CD4-positive, alpha-beta T cell (primary cell): ENCODE measurements around the gene JMJD6. TPM values are rescaled to one million over a fixed set of nuclear protein-coding genes. Genes with fewer than 3 reads are reported as not detected.

Experiments
- ATAC-seq: fragments of 200-7000 bp; cut with Tn5 transposase; one replicate; pipeline ENCODE4 v1.10.0; 2022; ENCODE audit warnings: mild to moderate bottlenecking; ENCODE audit not compliant: poor library complexity
- CTCF ChIA-PET: fragments of 350-600 bp; sonication (Branson Sonifier 250); formaldehyde crosslinking; loops from one replicate; lab custom pipeline; 2021; ENCODE audit warnings: antibody characterized with exemption, inconsistent platforms; lab: Charles Lee
- POLR2A ChIA-PET: fragments of 350-600 bp; sonication (Branson Sonifier 250); formaldehyde crosslinking; loops from one replicate; lab custom pipeline; 2021; ENCODE audit warnings: antibody characterized with exemption, inconsistent platforms; lab: Charles Lee
- DNase-seq, 14 experiments: peaks; one replicate each; pipeline ENCODE4 v3.0.0-alpha.2; 2013 to 2020; ENCODE audit warnings: mixed read lengths in 2 of 14
- H3K27ac ChIP-seq, 2 donors: one replicate each; pipeline versions ENCODE4 v1.5.1 to v1.7.0; 2013; ENCODE audit warnings: low read length in 2 of 2, low read depth in 1 of 2, mild to moderate bottlenecking in 1 of 2
- H3K27me3 ChIP-seq, 2 experiments: 1 replicate in 1 of 2; 2 replicates in 1 of 2; pipeline versions ENCODE4 v1.6.1 to v1.7.0; 2013; ENCODE audit warnings: low read length in 2 of 2, control low read depth in 1 of 2, mild to moderate bottlenecking in 1 of 2, moderate library complexity in 1 of 2; ENCODE audit not compliant: insufficient read depth in 2 of 2, control insufficient read depth in 1 of 2
- H3K36me3 ChIP-seq: one replicate; pipeline ENCODE4 v1.6.1; 2013; ENCODE audit warnings: low read length, control low read depth; ENCODE audit not compliant: insufficient read depth
- H3K4me1 ChIP-seq: one replicate; pipeline ENCODE4 v1.6.1; 2013; ENCODE audit warnings: low read length, control low read depth; ENCODE audit not compliant: insufficient read depth
- H3K4me3 ChIP-seq: one replicate; pipeline ENCODE4 v1.5.1; 2013; ENCODE audit warnings: mild to moderate bottlenecking, low read length, moderate library complexity
- H3K9me3 ChIP-seq, 2 experiments: 1 replicate in 1 of 2; 2 replicates in 1 of 2; pipeline versions ENCODE4 v1.6.1 to v1.7.0; 2013; ENCODE audit warnings: low read length in 2 of 2, mild to moderate bottlenecking in 2 of 2, control low read depth in 1 of 2, moderate library complexity in 1 of 2; ENCODE audit not compliant: control insufficient read depth in 1 of 2, insufficient read depth in 1 of 2
- H3K27ac Mint-ChIP-seq: one replicate; pipeline ENCODE4 v1.8.0; 2020; ENCODE audit warnings: mixed read lengths
- H3K27me3 Mint-ChIP-seq: one replicate; pipeline ENCODE4 v1.8.0; 2021; ENCODE audit warnings: mixed read lengths
- H3K36me3 Mint-ChIP-seq: one replicate; pipeline ENCODE4 v1.8.0; 2021; ENCODE audit warnings: low read depth, mixed read lengths
- H3K4me1 Mint-ChIP-seq: one replicate; pipeline ENCODE4 v1.8.0; 2021; ENCODE audit warnings: low read depth, mixed read lengths
- H3K4me3 Mint-ChIP-seq: one replicate; pipeline ENCODE4 v1.8.0; 2020; ENCODE audit warnings: mild to moderate bottlenecking, mixed read lengths
- H3K9me3 Mint-ChIP-seq: one replicate; pipeline ENCODE4 v1.8.0; 2020; ENCODE audit warnings: mixed read lengths
- intact Hi-C, 2 experiments: fragments of 100-400 bp; cut with DNase I in 1 of 2; cut with micrococcal nuclease in 1 of 2; formaldehyde crosslinking; loops; one replicate each; pipeline versions ENCODE4 v1.15.1 to v1.9.0; 2023 to 2025; cut with DNase I, micrococcal nuclease
- total RNA-seq, 174 experiments: library from RNA in 2 of 174; stranded (reverse) in 2 of 174; gene quantifications; one replicate each; pipeline ENCODE4 v1.2.3 and lab custom pipeline; 2021 to 2026
- TF ChIP-seq, protein P1 (sequence below): fragments of 200-600 bp; IDR thresholded peaks from one replicate; pipeline ENCODE4 v1.8.0; 2022; ENCODE audit warnings: antibody characterized with exemption, mild to moderate bottlenecking

JMJD6 gene
- total RNA-seq, 2 experiments from 2014 or later = 133 to 134 TPM

GRCh38 chr17:76671123-76671911 is 55.1 kb downstream of the JMJD6 start:
- no peaks in the 10 kb centered on the region for H3K36me3 ChIP-seq
- H3K36me3 Mint-ChIP-seq = no peaks in the 10 kb centered on the region
- H3K27ac ChIP-seq = peak overlapping the region; percentile 72 to 81
- ATAC-seq (peak; percentile 98), DNase-seq (peak; percentile 95 to 100 (median 98))
- ChIA-PET CTCF (interaction anchor here (0.9 to 3.7 kb wide), 6 partner anchors 8 to 148 kb away, joined by 3 to 20 read pairs (median 7); no protein-coding TSS in a partner anchor), POLR2A (interaction anchor here (0.6 to 3.4 kb wide), 28 partner anchors 10 to 1287 kb away, joined by 3 to 19 read pairs (median 4); partner anchors contain the start of genes JMJD6, METTL23, MFSD11 and SRSF2)
- H3K9me3 ChIP-seq = no peaks in the 10 kb centered on the region
- peak overlapping the region; percentile 93 for H3K27ac Mint-ChIP-seq
- peak overlapping the region; percentile 69 for H3K4me3 ChIP-seq
- peak overlapping the region; percentile 88 for H3K4me3 Mint-ChIP-seq
- TF ChIP-seq, protein P1, sequence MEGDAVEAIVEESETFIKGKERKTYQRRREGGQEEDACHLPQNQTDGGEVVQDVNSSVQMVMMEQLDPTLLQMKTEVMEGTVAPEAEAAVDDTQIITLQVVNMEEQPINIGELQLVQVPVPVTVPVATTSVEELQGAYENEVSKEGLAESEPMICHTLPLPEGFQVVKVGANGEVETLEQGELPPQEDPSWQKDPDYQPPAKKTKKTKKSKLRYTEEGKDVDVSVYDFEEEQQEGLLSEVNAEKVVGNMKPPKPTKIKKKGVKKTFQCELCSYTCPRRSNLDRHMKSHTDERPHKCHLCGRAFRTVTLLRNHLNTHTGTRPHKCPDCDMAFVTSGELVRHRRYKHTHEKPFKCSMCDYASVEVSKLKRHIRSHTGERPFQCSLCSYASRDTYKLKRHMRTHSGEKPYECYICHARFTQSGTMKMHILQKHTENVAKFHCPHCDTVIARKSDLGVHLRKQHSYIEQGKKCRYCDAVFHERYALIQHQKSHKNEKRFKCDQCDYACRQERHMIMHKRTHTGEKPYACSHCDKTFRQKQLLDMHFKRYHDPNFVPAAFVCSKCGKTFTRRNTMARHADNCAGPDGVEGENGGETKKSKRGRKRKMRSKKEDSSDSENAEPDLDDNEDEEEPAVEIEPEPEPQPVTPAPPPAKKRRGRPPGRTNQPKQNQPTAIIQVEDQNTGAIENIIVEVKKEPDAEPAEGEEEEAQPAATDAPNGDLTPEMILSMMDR = no peak
- no peaks in the 10 kb centered on the region for H3K27me3 Mint-ChIP-seq
- no peaks in the 10 kb centered on the region for H3K9me3 Mint-ChIP-seq
- H3K4me1 Mint-ChIP-seq = peaks cover 35% of the 10 kb centered on the region
- intact Hi-C loops = loop anchor here (2.0 to 5.0 kb wide), 3 partner anchors 56 to 157 kb away; partner anchors contain the start of genes JMJD6 (in 2 of the 2) and METTL23 (in 2 of the 2)
- H3K27me3 ChIP-seq = no peaks in the 10 kb centered on the region
- H3K4me1 ChIP-seq = peaks cover 30% of the 10 kb centered on the region

- H3K27me3 Mint-ChIP-seq = no peaks in the 10 kb centered on the region
- H3K4me1 Mint-ChIP-seq = peaks cover 35% of the 10 kb centered on the region
- no peaks in the 10 kb centered on the region for H3K9me3 Mint-ChIP-seq
- intact Hi-C loops = loop anchor here (2.0 to 5.0 kb wide), 3 partner anchors 57 to 156 kb away; partner anchors contain the start of genes JMJD6 (in 2 of the 2) and METTL23 (in 2 of the 2)
- Histone ChIP-seq H3K4me1 (peaks cover 30% of the 10 kb centered on the region), H3K27ac (peak overlapping the region; percentile 72 to 81), H3K36me3 (no peaks in the 10 kb centered on the region), H3K4me3 (no peak overlapping the region), H3K9me3 (no peaks in the 10 kb centered on the region), H3K27me3 (no peaks in the 10 kb centered on the region)
- H3K36me3 Mint-ChIP-seq = no peaks in the 10 kb centered on the region
- POLR2A ChIA-PET = interaction anchor here (0.7 to 3.4 kb wide), 15 partner anchors 9 to 156 kb away, joined by 3 to 19 read pairs (median 7); partner anchors contain the start of genes JMJD6, METTL23, MFSD11 and SRSF2
- ATAC-seq (no peak), DNase-seq (peak in 2 of 14 experiments; percentile 19 to 37)
- TF ChIP-seq, protein P1 = no peak
- H3K4me3 Mint-ChIP-seq = peak overlapping the region; percentile 88
- peak overlapping the region; percentile 93 for H3K27ac Mint-ChIP-seq
- CTCF ChIA-PET = interaction anchor here (0.9 to 3.7 kb wide), 5 partner anchors 9 to 148 kb away, joined by 3 to 20 read pairs (median 7); no protein-coding TSS in a partner anchor
Observed at GRCh38 chr17:76670718-76671122, 55.7 kb downstream of the JMJD6 start.

- Mint-ChIP-seq H3K9me3 (no peaks in the 10 kb centered on the region), H3K36me3 (no peaks in the 10 kb centered on the region), H3K4me1 (peaks cover 35% of the 10 kb centered on the region), H3K27me3 (no peaks in the 10 kb centered on the region), H3K4me3 (peak overlapping the region; percentile 88), H3K27ac (peak overlapping the region; percentile 93)
- ChIA-PET CTCF (interaction anchor here (1.6 to 3.7 kb wide), 4 partner anchors 12 to 147 kb away, joined by 7 to 20 read pairs (median 9); no protein-coding TSS in a partner anchor), POLR2A (interaction anchor here (2.6 to 3.4 kb wide), 4 partner anchors 9 to 67 kb away, joined by 12 to 19 read pairs (median 18); partner anchors contain the start of genes JMJD6, METTL23, MFSD11 and SRSF2)
- TF ChIP-seq, protein P1 = no peak
- Histone ChIP-seq H3K27ac (peak overlapping the region in 1 of 2 donors; percentile 81), H3K36me3 (no peaks in the 10 kb centered on the region), H3K27me3 (no peaks in the 10 kb centered on the region), H3K4me1 (peaks cover 30% of the 10 kb centered on the region), H3K4me3 (no peak overlapping the region), H3K9me3 (no peaks in the 10 kb centered on the region)
- no peak for ATAC-seq
- intact Hi-C loops = loop anchor here (2.0 to 5.0 kb wide), 3 partner anchors 57 to 155 kb away; partner anchors contain the start of genes JMJD6 (in 2 of the 2) and METTL23 (in 2 of the 2)
- DNase-seq = peak in 5 of 14 experiments; percentile 16 to 65 (median 51)
Observed at GRCh38 chr17:76670020-76670717, 56.2 kb downstream of the JMJD6 start.
